ENCODE measurements around the gene TCF7L2. TPM values are rescaled to one million over a fixed set of nuclear protein-coding genes. Genes with fewer than 3 reads are reported as not detected.

The TCF7L2 gene
- total RNA-seq, 1 donor from 2014 or later = 44.4 TPM

DNA sequence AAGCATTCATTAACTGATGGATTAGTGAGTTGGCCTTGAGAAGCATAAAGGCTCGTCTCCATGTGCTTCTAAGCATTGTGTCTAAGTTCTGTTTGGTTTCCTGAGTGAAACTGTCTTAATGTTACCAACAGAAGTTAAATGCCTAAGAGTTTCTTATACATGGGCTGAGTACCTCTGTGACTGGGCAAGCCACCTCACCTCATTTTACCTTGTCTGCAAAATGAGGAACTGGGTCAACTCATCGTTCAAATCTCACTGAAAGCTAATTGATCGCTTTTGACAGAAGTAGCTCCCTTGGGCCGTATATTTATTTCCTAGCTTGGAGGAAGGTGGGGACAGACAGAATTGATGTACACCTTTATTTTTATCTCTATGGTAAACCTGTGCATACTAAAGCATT, 88.9 kb downstream of the TCF7L2 start:
- intact Hi-C loops (cut with DNase I) = no loop called here
- Histone ChIP-seq H3K4me1 (peaks cover 29% of the 10 kb centered on the region), H3K4me3 (no peak overlapping the region), H3K27ac (no peak overlapping the region), H3K36me3 (no peaks in the 10 kb centered on the region), H3K27me3 (no peaks in the 10 kb centered on the region), H3K9me3 (no peaks in the 10 kb centered on the region)
- no peak for TF ChIP-seq POLR2A (IDR thresholded peaks at IDR 0.05)
- no peak for TF ChIP-seq CTCF (IDR thresholded peaks at IDR 0.05)
- no peak for TF ChIP-seq POLR2AphosphoS5 (IDR thresholded peaks at IDR 0.05; ENCODE audit: insufficient read depth in 1 of 2, low read depth in 1 of 2)
- DNase-seq (ENCODE audit: extremely low spot score in 2 of 2) = no peak

- H3K36me3 ChIP-seq = no peaks in the 10 kb centered on the region
- no peaks in the 10 kb centered on the region for H3K27me3 ChIP-seq
- no peaks in the 10 kb centered on the region for H3K9me3 ChIP-seq
- intact Hi-C loops (cut with DNase I) = no loop called here
- H3K27ac ChIP-seq = no peak overlapping the region
- DNase-seq (ENCODE audit: extremely low spot score in 2 of 2) = no peak
- TF ChIP-seq POLR2AphosphoS5 (IDR thresholded peaks at IDR 0.05; ENCODE audit: insufficient read depth in 1 of 2, low read depth in 1 of 2) (no peak), POLR2A (IDR thresholded peaks at IDR 0.05) (no peak), CTCF (IDR thresholded peaks at IDR 0.05) (no peak)
- H3K4me3 ChIP-seq = no peak overlapping the region
- peaks cover 32% of the 10 kb centered on the region for H3K4me1 ChIP-seq
These were observed 91.3 kb downstream of the TCF7L2 start for GRCh38 chr10:113041324-113041723.

- no peaks in the 10 kb centered on the region for H3K9me3 ChIP-seq
- TF ChIP-seq CTCF (IDR thresholded peaks at IDR 0.05) (no peak), POLR2A (IDR thresholded peaks at IDR 0.05) (no peak), POLR2AphosphoS5 (IDR thresholded peaks at IDR 0.05; ENCODE audit: insufficient read depth in 1 of 2, low read depth in 1 of 2) (no peak)
- intact Hi-C loops (cut with DNase I) = no loop called here
- H3K27me3 ChIP-seq = no peaks in the 10 kb centered on the region
- no peaks in the 10 kb centered on the region for H3K36me3 ChIP-seq
- no peak overlapping the region for H3K27ac ChIP-seq
- H3K4me3 ChIP-seq = no peak overlapping the region
- H3K4me1 ChIP-seq = peaks cover 33% of the 10 kb centered on the region
- DNase-seq (ENCODE audit: extremely low spot score in 2 of 2) = no peak
These were observed 92.0 kb downstream of the TCF7L2 start for GRCh38 chr10:113041841-113042750.

DNA sequence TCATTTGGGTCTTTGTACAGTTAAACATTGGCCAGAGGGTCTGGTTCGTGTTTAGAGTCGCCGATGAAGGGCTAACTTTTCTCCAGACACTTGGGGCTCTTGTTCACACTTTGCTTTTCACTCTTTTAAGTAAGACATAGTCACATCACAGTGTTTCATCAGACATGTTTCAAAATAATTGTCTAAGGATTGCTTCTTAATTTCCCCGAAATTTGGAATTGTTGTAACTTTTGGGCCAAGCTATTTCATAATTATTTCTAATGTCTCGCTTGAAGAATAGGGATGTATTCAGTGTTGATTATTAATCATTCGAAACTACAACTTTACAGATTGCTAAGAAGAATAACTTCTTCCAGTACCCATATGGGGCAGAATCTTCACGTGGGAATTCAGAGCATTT, 92.8 kb downstream of the TCF7L2 start:
- no peak for DNase-seq (ENCODE audit: extremely low spot score in 2 of 2)
- no peak overlapping the region for H3K4me3 ChIP-seq
- H3K36me3 ChIP-seq = no peaks in the 10 kb centered on the region
- H3K27me3 ChIP-seq = no peaks in the 10 kb centered on the region
- H3K9me3 ChIP-seq = no peaks in the 10 kb centered on the region
- H3K4me1 ChIP-seq = peaks cover 33% of the 10 kb centered on the region
- intact Hi-C loops (cut with DNase I) = no loop called here
- no peak overlapping the region for H3K27ac ChIP-seq
- TF ChIP-seq CTCF (IDR thresholded peaks at IDR 0.05) (no peak), POLR2A (IDR thresholded peaks at IDR 0.05) (no peak), POLR2AphosphoS5 (IDR thresholded peaks at IDR 0.05; ENCODE audit: insufficient read depth in 1 of 2, low read depth in 1 of 2) (no peak)
